AG09309 (cell line): ENCODE results near the gene CDV3.

Source experiments
- DNase-seq: peaks from one replicate; pipeline ENCODE4 v3.0.0-alpha.2; 2010; ENCODE audit warnings: low read depth
- H3K4me3 ChIP-seq: 2 replicates; pipeline ENCODE4 v1.5.1; 2011; ENCODE audit warnings: mild to moderate bottlenecking, low read depth, low read length, moderate library complexity; ENCODE audit not compliant: control insufficient read depth
- CTCF ChIP-seq: IDR thresholded peaks from 2 replicates; pipeline ENCODE4 v1.5.1; 2011; ENCODE audit warnings: mild to moderate bottlenecking, low read depth, low read length, inconsistent platforms; ENCODE audit not compliant: insufficient read depth, control insufficient read depth; ENCODE audit errors: missing control alignments

CDV3 gene

GRCh38 chr3:133610031-133610430 is 36.5 kb downstream of the CDV3 start:
- DNase-seq, result no peak
- TF ChIP-seq CTCF, result no peak
- H3K4me3 ChIP-seq, result no peak overlapping the region

DNA sequence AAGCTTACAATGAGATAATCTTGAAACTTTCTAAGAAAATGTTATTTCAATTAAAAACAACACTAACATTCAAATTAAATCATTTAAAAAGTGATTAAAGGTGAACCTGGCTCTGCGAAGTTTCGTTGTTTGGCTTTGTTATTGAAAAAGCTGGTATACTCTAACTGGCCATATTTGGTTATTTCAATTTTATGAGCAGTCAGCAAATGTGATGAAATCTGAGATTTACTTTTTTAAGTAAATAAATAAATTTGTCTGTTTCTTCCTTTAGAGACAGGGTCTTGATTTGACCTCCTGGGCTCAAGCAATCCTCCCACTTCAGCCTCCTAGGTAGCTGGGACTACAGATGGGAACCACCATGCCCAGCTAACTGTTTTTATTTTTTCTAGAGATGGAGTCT is 38.0 kb downstream of the CDV3 start:
- no peak for DNase-seq
- no peak overlapping the region for H3K4me3 ChIP-seq
- TF ChIP-seq CTCF, result no peak

GRCh38 chr3:133620066-133620784 is 46.7 kb downstream of the CDV3 start:
- H3K4me3 ChIP-seq, result no peak overlapping the region
- TF ChIP-seq CTCF, result no peak
- DNase-seq, result no peak

GRCh38 chr3:133627789-133628188 is 54.3 kb downstream of the CDV3 start:
- H3K4me3 ChIP-seq, result no peak overlapping the region
- no peak for DNase-seq
- TF ChIP-seq CTCF, result no peak

- TF ChIP-seq CTCF, result no peak
- DNase-seq, result no peak
- no peak overlapping the region for H3K4me3 ChIP-seq
These were observed 55.7 kb downstream of the CDV3 start for GRCh38 chr3:133629146-133629545.

GRCh38 chr3:133633439-133633838 is 60.0 kb downstream of the CDV3 start:
- DNase-seq, result no peak
- TF ChIP-seq CTCF, result no peak
- H3K4me3 ChIP-seq, result no peak overlapping the region
